GM18858 (cell line): Measurements from ENCODE around the gene IL4R.
"Not testable (repeated sequence)": the region's sequence is repeated elsewhere in the genome, so short reads cannot be mapped to it uniquely, and the experiment has no call there.

Experiments used
- ATAC-seq: cut with Tn5 transposase; IDR thresholded peaks from one replicate; pipeline ENCODE4 v1.9.1; 2021; ENCODE audit not compliant: unreplicated experiment

IL4R gene

GRCh38 chr16:27313422-27314160 lies at the start of gene IL4R:
Gene IL4R, plus strand, starts transcription at chr16:27313974. Its CDS starts 26,230 bp downstream, at chr16:27340204.
- no peak for ATAC-seq

GRCh38 chr16:27264151-27264550 lies 49.6 kb upstream of the IL4R start:
- no peak for ATAC-seq

GRCh38 chr16:27265982-27266381 lies 47.8 kb upstream of the IL4R start:
- no peak for ATAC-seq

- ATAC-seq: no peak
Measured at GRCh38 chr16:27267037-27267677, 46.6 kb upstream of the IL4R start.

GRCh38 chr16:27268376-27269299 lies 45.1 kb upstream of the IL4R start, which contains the start of gene NSMCE1:
Gene NSMCE1, minus strand, starts transcription at chr16:27268772. Its CDS starts 11,202 bp downstream, at chr16:27257570.
- ATAC-seq: peak; percentile 84

GRCh38 chr16:27269300-27270150 lies 44.2 kb upstream of the IL4R start:
- no peak for ATAC-seq

- ATAC-seq: no peak
Measured at GRCh38 chr16:27270349-27270748, 43.4 kb upstream of the IL4R start.

- no peak for ATAC-seq
Measured at GRCh38 chr16:27272076-27272475, 41.7 kb upstream of the IL4R start.

GRCh38 chr16:27272697-27273096 lies 41.1 kb upstream of the IL4R start:
- ATAC-seq: not testable (repeated sequence)

GRCh38 chr16:27273330-27273669 lies 40.5 kb upstream of the IL4R start:
- no peak for ATAC-seq

GRCh38 chr16:27273670-27274423 lies 39.9 kb upstream of the IL4R start:
- no peak for ATAC-seq

GRCh38 chr16:27274424-27274874 lies 39.3 kb upstream of the IL4R start:
- ATAC-seq: not testable (repeated sequence)

- ATAC-seq: no peak
Measured at GRCh38 chr16:27275394-27275793, 38.4 kb upstream of the IL4R start.

GRCh38 chr16:27281243-27281642 lies 32.5 kb upstream of the IL4R start:
- ATAC-seq: no peak

- ATAC-seq: no peak
Measured at GRCh38 chr16:27284865-27285675, 28.7 kb upstream of the IL4R start.

- ATAC-seq: no peak
Measured at GRCh38 chr16:27285676-27286196, 28.0 kb upstream of the IL4R start.

- ATAC-seq: no peak
Measured at GRCh38 chr16:27286451-27286850, 27.3 kb upstream of the IL4R start.

GRCh38 chr16:27287051-27287811 lies 26.5 kb upstream of the IL4R start:
- no peak for ATAC-seq
